ENCODE measurements around the gene TPRN. TPM values are rescaled to one million over a fixed set of nuclear protein-coding genes. Genes with fewer than 3 reads are reported as not detected.

TPRN gene
- total and polyA plus RNA-seq, 9 of the 15 experiments (the other 6 are each of a cell fraction or from before 2014, with no cell fraction given): 0.31 to 31.9 (median 4.4) TPM

DNA sequence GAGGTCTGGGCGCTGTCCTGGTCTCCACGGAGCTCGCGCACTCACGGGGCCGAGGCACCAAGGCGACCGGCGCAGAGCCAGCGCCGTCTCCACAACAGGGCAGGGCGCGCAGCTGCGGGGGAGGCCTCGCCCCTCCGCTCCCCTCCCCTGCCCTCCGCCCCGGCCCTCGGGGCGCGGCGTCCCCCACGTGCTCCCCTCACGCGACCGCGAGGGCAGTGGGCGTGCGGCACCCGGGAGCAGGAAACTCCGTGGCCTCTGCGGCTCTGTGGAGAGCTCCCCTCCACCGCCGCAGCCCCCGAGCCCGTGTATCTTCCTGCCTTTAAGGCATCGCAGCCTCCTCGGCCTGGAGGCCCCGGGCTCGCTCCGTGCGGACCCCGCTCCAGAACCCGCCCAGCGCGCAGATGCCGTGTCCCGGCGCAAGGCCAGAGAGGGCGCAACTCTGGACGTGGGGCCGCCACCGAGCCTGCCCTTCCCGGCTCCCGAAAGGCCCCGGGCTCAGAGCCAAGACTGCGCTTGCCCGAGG is 39.8 kb upstream of the TPRN start (continued):
- TF ChIP-seq, protein P1, sequence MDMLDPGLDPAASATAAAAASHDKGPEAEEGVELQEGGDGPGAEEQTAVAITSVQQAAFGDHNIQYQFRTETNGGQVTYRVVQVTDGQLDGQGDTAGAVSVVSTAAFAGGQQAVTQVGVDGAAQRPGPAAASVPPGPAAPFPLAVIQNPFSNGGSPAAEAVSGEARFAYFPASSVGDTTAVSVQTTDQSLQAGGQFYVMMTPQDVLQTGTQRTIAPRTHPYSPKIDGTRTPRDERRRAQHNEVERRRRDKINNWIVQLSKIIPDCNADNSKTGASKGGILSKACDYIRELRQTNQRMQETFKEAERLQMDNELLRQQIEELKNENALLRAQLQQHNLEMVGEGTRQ (CRISPR knock-in tag; IDR thresholded peaks at IDR 0.05): peak; percentile 70
- 0 out of 2 replicates have a peak, but pooled peaks have one; percentile 80 for TF ChIP-seq ZNF76 (CRISPR knock-in tag; IDR thresholded peaks at IDR 0.05; ENCODE audit: borderline replicate concordance)
- no peak for TF ChIP-seq BRF1 (IDR thresholded peaks at IDR 0.05; ENCODE audit: borderline replicate concordance, extremely low read depth, insufficient read length)
- TF ChIP-seq, protein P2, sequence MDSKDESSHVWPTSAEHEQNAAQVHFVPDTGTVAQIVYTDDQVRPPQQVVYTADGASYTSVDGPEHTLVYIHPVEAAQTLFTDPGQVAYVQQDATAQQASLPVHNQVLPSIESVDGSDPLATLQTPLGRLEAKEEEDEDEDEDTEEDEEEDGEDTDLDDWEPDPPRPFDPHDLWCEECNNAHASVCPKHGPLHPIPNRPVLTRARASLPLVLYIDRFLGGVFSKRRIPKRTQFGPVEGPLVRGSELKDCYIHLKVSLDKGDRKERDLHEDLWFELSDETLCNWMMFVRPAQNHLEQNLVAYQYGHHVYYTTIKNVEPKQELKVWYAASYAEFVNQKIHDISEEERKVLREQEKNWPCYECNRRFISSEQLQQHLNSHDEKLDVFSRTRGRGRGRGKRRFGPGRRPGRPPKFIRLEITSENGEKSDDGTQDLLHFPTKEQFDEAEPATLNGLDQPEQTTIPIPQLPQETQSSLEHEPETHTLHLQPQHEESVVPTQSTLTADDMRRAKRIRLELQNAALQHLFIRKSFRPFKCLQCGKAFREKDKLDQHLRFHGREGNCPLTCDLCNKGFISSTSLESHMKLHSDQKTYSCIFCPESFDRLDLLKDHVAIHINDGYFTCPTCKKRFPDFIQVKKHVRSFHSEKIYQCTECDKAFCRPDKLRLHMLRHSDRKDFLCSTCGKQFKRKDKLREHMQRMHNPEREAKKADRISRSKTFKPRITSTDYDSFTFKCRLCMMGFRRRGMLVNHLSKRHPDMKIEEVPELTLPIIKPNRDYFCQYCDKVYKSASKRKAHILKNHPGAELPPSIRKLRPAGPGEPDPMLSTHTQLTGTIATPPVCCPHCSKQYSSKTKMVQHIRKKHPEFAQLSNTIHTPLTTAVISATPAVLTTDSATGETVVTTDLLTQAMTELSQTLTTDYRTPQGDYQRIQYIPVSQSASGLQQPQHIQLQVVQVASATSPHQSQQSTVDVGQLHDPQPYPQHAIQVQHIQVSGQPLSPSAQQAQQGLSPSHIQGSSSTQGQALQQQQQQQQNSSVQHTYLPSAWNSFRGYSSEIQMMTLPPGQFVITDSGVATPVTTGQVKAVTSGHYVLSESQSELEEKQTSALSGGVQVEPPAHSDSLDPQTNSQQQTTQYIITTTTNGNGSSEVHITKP (IDR thresholded peaks at IDR 0.05; ENCODE audit: partially characterized antibody): peak; percentile 33
- TF ChIP-seq POLR2A (conservative IDR thresholded peaks at IDR 0.05): peak; percentile 39
- peak in 1 of 2 experiments; percentile 97; a peak in 3 of 4 replicates for TF ChIP-seq HDAC1 (IDR thresholded peaks at IDR 0.05)
- TF ChIP-seq CREM (IDR thresholded peaks at IDR 0.05; ENCODE audit: low read depth): peak; percentile 51
- peak; percentile 16 for TF ChIP-seq SUPT5H (IDR thresholded peaks at IDR 0.05)
- peak; percentile 42; the same call in 1 of the 2 replicates for TF ChIP-seq NR3C1 (CRISPR knock-in tag; IDR thresholded peaks at IDR 0.05)
- TF ChIP-seq TCF7 (IDR thresholded peaks at IDR 0.05; ENCODE audit: borderline replicate concordance): no peak
- no peak for TF ChIP-seq ZKSCAN8 (CRISPR knock-in tag; IDR thresholded peaks at IDR 0.05)
- TF ChIP-seq HCFC1 (IDR thresholded peaks at IDR 0.05; ENCODE audit: low read depth, low read length): 0 out of 2 replicates have a peak, but pooled peaks have one; percentile 6
- TF ChIP-seq, protein P3, sequence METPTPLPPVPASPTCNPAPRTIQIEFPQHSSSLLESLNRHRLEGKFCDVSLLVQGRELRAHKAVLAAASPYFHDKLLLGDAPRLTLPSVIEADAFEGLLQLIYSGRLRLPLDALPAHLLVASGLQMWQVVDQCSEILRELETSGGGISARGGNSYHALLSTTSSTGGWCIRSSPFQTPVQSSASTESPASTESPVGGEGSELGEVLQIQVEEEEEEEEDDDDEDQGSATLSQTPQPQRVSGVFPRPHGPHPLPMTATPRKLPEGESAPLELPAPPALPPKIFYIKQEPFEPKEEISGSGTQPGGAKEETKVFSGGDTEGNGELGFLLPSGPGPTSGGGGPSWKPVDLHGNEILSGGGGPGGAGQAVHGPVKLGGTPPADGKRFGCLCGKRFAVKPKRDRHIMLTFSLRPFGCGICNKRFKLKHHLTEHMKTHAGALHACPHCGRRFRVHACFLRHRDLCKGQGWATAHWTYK (CRISPR knock-in tag; IDR thresholded peaks at IDR 0.05): peak; percentile 93
- TF ChIP-seq, protein P4, sequence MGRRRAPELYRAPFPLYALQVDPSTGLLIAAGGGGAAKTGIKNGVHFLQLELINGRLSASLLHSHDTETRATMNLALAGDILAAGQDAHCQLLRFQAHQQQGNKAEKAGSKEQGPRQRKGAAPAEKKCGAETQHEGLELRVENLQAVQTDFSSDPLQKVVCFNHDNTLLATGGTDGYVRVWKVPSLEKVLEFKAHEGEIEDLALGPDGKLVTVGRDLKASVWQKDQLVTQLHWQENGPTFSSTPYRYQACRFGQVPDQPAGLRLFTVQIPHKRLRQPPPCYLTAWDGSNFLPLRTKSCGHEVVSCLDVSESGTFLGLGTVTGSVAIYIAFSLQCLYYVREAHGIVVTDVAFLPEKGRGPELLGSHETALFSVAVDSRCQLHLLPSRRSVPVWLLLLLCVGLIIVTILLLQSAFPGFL (CRISPR knock-in tag; IDR thresholded peaks at IDR 0.05): no peak
- TF ChIP-seq SIN3A (IDR thresholded peaks at IDR 0.05; ENCODE audit: borderline replicate concordance in 2 of 2, control insufficient read depth in 1 of 2, low read depth in 2 of 2, low read length in 2 of 2): peak; percentile 18 to 56; a peak in 2 of 4 replicates
- peak; percentile 77; the same call in 1 of the 2 replicates for TF ChIP-seq HNRNPL (IDR thresholded peaks at IDR 0.05; ENCODE audit: low read depth, low read length)
- no peak for TF ChIP-seq U2AF1 (optimal IDR thresholded peaks at IDR 0.05; ENCODE audit: low read depth, low read length)
- TF ChIP-seq BCOR (IDR thresholded peaks at IDR 0.05): peak; percentile 71
- peak; percentile 53; the same call in 1 of the 2 replicates for TF ChIP-seq POLR2AphosphoS5 (IDR thresholded peaks at IDR 0.05; ENCODE audit: control insufficient read depth, insufficient read depth, low read depth, low read length)
- no peak for TF ChIP-seq CHCHD3 (CRISPR knock-in tag; IDR thresholded peaks at IDR 0.05)
- peak; percentile 83; the same call in 1 of the 2 replicates for TF ChIP-seq NR4A1 (CRISPR knock-in tag; IDR thresholded peaks at IDR 0.05)
- TF ChIP-seq NR4A1 (tag; IDR thresholded peaks at IDR 0.05): peak; percentile 74; the same call in 1 of the 2 replicates
